Endometrial microvascular endothelial cells (primary cell): ENCODE results near the gene NFKB2. TPM values are rescaled to one million over a fixed set of nuclear protein-coding genes. Genes with fewer than 3 reads are reported as not detected.

Experiments used
- in situ Hi-C: cut with HindIII; loops from 2 replicates; pipeline ENCODE4 v1.10.0; 2017; ENCODE audit warnings: low sequenced_read_pairs, low pct_unique_long_range_greater_than_20kb; ENCODE audit errors: inconsistent ontology term
- total RNA-seq: library from RNA; depleted of rRNA; stranded (reverse); fragments of >200 nt; gene quantifications from one replicate; pipeline ENCODE4 v1.2.3, GENCODE V29; 2015; ENCODE audit errors: inconsistent ontology term

Gene NFKB2
- total RNA-seq, 1 donor from 2014 or later, result 33.1 TPM

- in situ Hi-C loops, result no loop called here
Measured at GRCh38 chr10:102393411-102394078, 2.0 kb upstream of the NFKB2 start.

GRCh38 chr10:102394079-102394800, 1.3 kb upstream of the NFKB2 start:
- in situ Hi-C loops, result no loop called here

GRCh38 chr10:102394801-102395399, 605 bp upstream of the NFKB2 start:
- in situ Hi-C loops, result no loop called here

- in situ Hi-C loops, result no loop called here
Measured at GRCh38 chr10:102396317-102396650, 779 bp downstream of the NFKB2 start.

GRCh38 chr10:102396730-102397151, 1.2 kb downstream of the NFKB2 start:
- in situ Hi-C loops, result no loop called here

- in situ Hi-C loops, result no loop called here
Measured at GRCh38 chr10:102397222-102398171, 2.0 kb downstream of the NFKB2 start.

GRCh38 chr10:102398172-102399020, 2.9 kb downstream of the NFKB2 start:
- in situ Hi-C loops, result no loop called here

GRCh38 chr10:102399217-102400021, 3.9 kb downstream of the NFKB2 start:
- in situ Hi-C loops, result no loop called here

GRCh38 chr10:102400076-102400475, 4.6 kb downstream of the NFKB2 start:
- in situ Hi-C loops, result no loop called here

GRCh38 chr10:102400598-102401341, 5.3 kb downstream of the NFKB2 start:
- in situ Hi-C loops, result no loop called here

- in situ Hi-C loops, result no loop called here
Measured at GRCh38 chr10:102401342-102401654, 5.8 kb downstream of the NFKB2 start.

GRCh38 chr10:102401735-102402511, 6.4 kb downstream of the NFKB2 start:
- in situ Hi-C loops, result no loop called here

- in situ Hi-C loops, result no loop called here
Measured at GRCh38 chr10:102402512-102402896, 7.0 kb downstream of the NFKB2 start.

- in situ Hi-C loops, result no loop called here
Measured at GRCh38 chr10:102403115-102403514, 7.6 kb downstream of the NFKB2 start.

- in situ Hi-C loops, result no loop called here
Measured at GRCh38 chr10:102404361-102405107, 9.0 kb downstream of the NFKB2 start.

- in situ Hi-C loops, result no loop called here
Measured at GRCh38 chr10:102405108-102405571, 9.6 kb downstream of the NFKB2 start.
